ENCODE measurements around the gene MRPL36. TPM values are rescaled to one million over a fixed set of nuclear protein-coding genes. Genes with fewer than 3 reads are reported as not detected.

Gene MRPL36
- total RNA-seq, 2 experiments from 2014 or later, result 60.7 to 63.4 TPM

GRCh38 chr5:1779782-1780613 is 19.6 kb downstream of the MRPL36 start:
- DNase-seq, result no peak
- Mint-ChIP-seq H3K9me3 (no peaks in the 10 kb centered on the region), H3K4me3 (no peak overlapping the region), H3K27ac (no peak overlapping the region), H3K27me3 (ENCODE audit: low read depth) (peaks cover 3% of the 10 kb centered on the region), H3K36me3 (ENCODE audit: low read depth) (no peaks in the 10 kb centered on the region), H3K4me1 (ENCODE audit: low read depth) (peaks cover 1% of the 10 kb centered on the region)
- CTCF ChIA-PET, result no interaction called here
- intact Hi-C loops (cut with micrococcal nuclease), result no loop called here

GRCh38 chr5:1779021-1779680 is 20.5 kb downstream of the MRPL36 start:
- DNase-seq, result no peak
- Mint-ChIP-seq H3K27me3 (ENCODE audit: low read depth) (peaks cover 3% of the 10 kb centered on the region), H3K4me1 (ENCODE audit: low read depth) (peaks cover 1% of the 10 kb centered on the region), H3K36me3 (ENCODE audit: low read depth) (no peaks in the 10 kb centered on the region), H3K27ac (no peak overlapping the region), H3K4me3 (no peak overlapping the region), H3K9me3 (no peaks in the 10 kb centered on the region)
- CTCF ChIA-PET, result no interaction called here
- intact Hi-C loops (cut with micrococcal nuclease), result no loop called here

GRCh38 chr5:1778138-1779020 is 21.3 kb downstream of the MRPL36 start:
- Mint-ChIP-seq H3K36me3 (ENCODE audit: low read depth) (no peaks in the 10 kb centered on the region), H3K27me3 (ENCODE audit: low read depth) (peaks cover 3% of the 10 kb centered on the region), H3K4me1 (ENCODE audit: low read depth) (peaks cover 1% of the 10 kb centered on the region), H3K27ac (no peak overlapping the region), H3K9me3 (no peaks in the 10 kb centered on the region), H3K4me3 (no peak overlapping the region)
- no peak for DNase-seq
- intact Hi-C loops (cut with micrococcal nuclease), result no loop called here
- CTCF ChIA-PET, result no interaction called here

GRCh38 chr5:1777281-1778137 is 22.1 kb downstream of the MRPL36 start:
- no peak for DNase-seq
- H3K27ac Mint-ChIP-seq, result no peak overlapping the region

GRCh38 chr5:1776831-1777230 is 22.8 kb downstream of the MRPL36 start:
- intact Hi-C loops (cut with micrococcal nuclease), result no loop called here
- no peak for DNase-seq
- no peak overlapping the region for H3K4me3 Mint-ChIP-seq
- no peaks in the 10 kb centered on the region for H3K4me1 Mint-ChIP-seq (ENCODE audit: low read depth)
- no peaks in the 10 kb centered on the region for H3K27me3 Mint-ChIP-seq (ENCODE audit: low read depth)
- no peaks in the 10 kb centered on the region for H3K36me3 Mint-ChIP-seq (ENCODE audit: low read depth)
- H3K27ac Mint-ChIP-seq, result no peak overlapping the region
- H3K9me3 Mint-ChIP-seq, result no peaks in the 10 kb centered on the region
- CTCF ChIA-PET, result no interaction called here

More at GRCh38 chr5:1777281-1778137, 22.1 kb downstream of the MRPL36 start:
- Mint-ChIP-seq H3K4me1 (ENCODE audit: low read depth) (no peaks in the 10 kb centered on the region), H3K9me3 (no peaks in the 10 kb centered on the region), H3K36me3 (ENCODE audit: low read depth) (no peaks in the 10 kb centered on the region), H3K27me3 (ENCODE audit: low read depth) (peaks cover 1% of the 10 kb centered on the region), H3K4me3 (no peak overlapping the region)
- intact Hi-C loops (cut with micrococcal nuclease), result no loop called here
- CTCF ChIA-PET, result no interaction called here

- no peaks in the 10 kb centered on the region for H3K4me1 Mint-ChIP-seq (ENCODE audit: low read depth)
- no peaks in the 10 kb centered on the region for H3K27me3 Mint-ChIP-seq (ENCODE audit: low read depth)
- H3K27ac Mint-ChIP-seq, result no peak overlapping the region
- H3K4me3 Mint-ChIP-seq, result no peak overlapping the region
- CTCF ChIA-PET, result no interaction called here
- no peaks in the 10 kb centered on the region for H3K36me3 Mint-ChIP-seq (ENCODE audit: low read depth)
- intact Hi-C loops (cut with micrococcal nuclease), result no loop called here
- no peaks in the 10 kb centered on the region for H3K9me3 Mint-ChIP-seq
- DNase-seq, result no peak
Measured at GRCh38 chr5:1772634-1773033, 27.0 kb downstream of the MRPL36 start.

- Mint-ChIP-seq H3K27ac (no peak overlapping the region), H3K4me1 (ENCODE audit: low read depth) (no peaks in the 10 kb centered on the region), H3K36me3 (ENCODE audit: low read depth) (no peaks in the 10 kb centered on the region), H3K27me3 (ENCODE audit: low read depth) (no peaks in the 10 kb centered on the region), H3K4me3 (no peak overlapping the region), H3K9me3 (no peaks in the 10 kb centered on the region)
- CTCF ChIA-PET, result interaction anchor here (0.9 kb wide), 1 partner anchor 33 kb away, joined by 3 read pairs; no protein-coding TSS in a partner anchor
- intact Hi-C loops (cut with micrococcal nuclease), result no loop called here
- DNase-seq, result no peak
Measured at GRCh38 chr5:1771149-1772065, 28.2 kb downstream of the MRPL36 start.

- H3K4me3 Mint-ChIP-seq, result no peak overlapping the region
- no peaks in the 10 kb centered on the region for H3K4me1 Mint-ChIP-seq (ENCODE audit: low read depth)
- H3K36me3 Mint-ChIP-seq (ENCODE audit: low read depth), result no peaks in the 10 kb centered on the region
- CTCF ChIA-PET, result no interaction called here
- DNase-seq, result no peak
- H3K27ac Mint-ChIP-seq, result no peak overlapping the region
- no peaks in the 10 kb centered on the region for H3K27me3 Mint-ChIP-seq (ENCODE audit: low read depth)
- no peaks in the 10 kb centered on the region for H3K9me3 Mint-ChIP-seq
- intact Hi-C loops (cut with micrococcal nuclease), result no loop called here
Measured at GRCh38 chr5:1770443-1770802, 29.2 kb downstream of the MRPL36 start.

GRCh38 chr5:1769752-1770442 is 29.7 kb downstream of the MRPL36 start:
- no peak for DNase-seq
- CTCF ChIA-PET, result no interaction called here
- intact Hi-C loops (cut with micrococcal nuclease), result no loop called here

GRCh38 chr5:1769017-1769640 is 30.5 kb downstream of the MRPL36 start:
- intact Hi-C loops (cut with micrococcal nuclease), result no loop called here
- DNase-seq, result no peak
- Mint-ChIP-seq H3K36me3 (ENCODE audit: low read depth) (no peaks in the 10 kb centered on the region), H3K4me3 (no peak overlapping the region), H3K27me3 (ENCODE audit: low read depth) (peaks cover 5% of the 10 kb centered on the region), H3K9me3 (no peaks in the 10 kb centered on the region), H3K4me1 (ENCODE audit: low read depth) (no peaks in the 10 kb centered on the region), H3K27ac (no peak overlapping the region)
- CTCF ChIA-PET, result no interaction called here

More at GRCh38 chr5:1769752-1770442, 29.7 kb downstream of the MRPL36 start:
- Mint-ChIP-seq H3K4me1 (ENCODE audit: low read depth) (no peaks in the 10 kb centered on the region), H3K27ac (no peak overlapping the region), H3K36me3 (ENCODE audit: low read depth) (no peaks in the 10 kb centered on the region), H3K9me3 (no peaks in the 10 kb centered on the region), H3K27me3 (ENCODE audit: low read depth) (peaks cover under 1% of the 10 kb centered on the region), H3K4me3 (no peak overlapping the region)
